ENCODE data around the gene HES6.

Gene HES6, protein sequence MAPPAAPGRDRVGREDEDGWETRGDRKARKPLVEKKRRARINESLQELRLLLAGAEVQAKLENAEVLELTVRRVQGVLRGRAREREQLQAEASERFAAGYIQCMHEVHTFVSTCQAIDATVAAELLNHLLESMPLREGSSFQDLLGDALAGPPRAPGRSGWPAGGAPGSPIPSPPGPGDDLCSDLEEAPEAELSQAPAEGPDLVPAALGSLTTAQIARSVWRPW
- 1.5 to 3.2 reads per million in 2 experiments for total RNA-seq

DNA sequence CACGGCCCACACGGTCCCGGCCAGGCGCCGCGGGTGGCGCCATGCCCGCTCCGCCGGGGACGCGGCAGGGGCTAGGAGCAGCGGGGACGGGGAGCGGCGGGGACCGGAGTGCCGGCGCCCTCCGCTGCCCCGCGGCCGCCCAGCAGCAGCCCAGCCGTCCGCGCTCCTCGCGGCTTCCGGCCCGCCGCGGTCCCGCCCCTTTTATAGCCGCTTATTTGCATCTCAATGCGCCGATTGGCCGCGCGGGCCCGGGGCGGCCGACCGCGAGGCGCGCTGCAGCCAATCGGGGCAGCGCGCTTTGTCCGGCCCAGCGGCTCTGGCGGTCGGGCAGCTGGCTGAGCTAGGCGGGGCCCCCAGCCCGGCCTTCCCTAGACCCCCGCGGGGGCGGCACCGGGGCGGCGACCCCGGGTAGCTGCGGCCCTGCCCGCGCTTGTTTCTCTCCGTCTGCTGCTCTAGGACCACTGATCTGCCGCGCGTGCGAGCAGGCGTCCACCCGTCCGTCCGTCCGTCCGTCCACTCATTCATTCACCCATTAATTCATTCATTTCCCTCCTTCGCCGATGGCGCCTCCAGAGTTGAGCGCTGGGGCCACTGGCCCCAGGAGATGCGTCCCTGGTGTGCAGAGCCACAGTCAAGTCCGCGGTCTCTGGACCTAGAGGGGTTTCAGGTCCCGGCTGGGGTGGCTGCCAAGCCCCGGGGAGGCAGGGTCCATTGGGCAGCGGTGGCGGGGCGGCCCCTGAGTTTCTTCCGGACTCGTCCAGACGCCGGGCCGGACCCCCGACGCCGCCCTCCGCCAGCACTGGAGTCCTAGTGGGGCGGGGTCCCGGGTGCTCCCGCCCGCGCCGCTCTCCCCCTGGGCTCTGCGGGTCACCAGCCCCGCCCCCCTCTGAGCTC is at the start of gene HES6:
HES6 (minus strand) TSS at position 176 of the 894 bp plus-strand sequence; CDS start at position 43, 133 bp downstream.
- peak; percentile 56 for DNase-seq (ENCODE audit: low read depth)

DNA sequence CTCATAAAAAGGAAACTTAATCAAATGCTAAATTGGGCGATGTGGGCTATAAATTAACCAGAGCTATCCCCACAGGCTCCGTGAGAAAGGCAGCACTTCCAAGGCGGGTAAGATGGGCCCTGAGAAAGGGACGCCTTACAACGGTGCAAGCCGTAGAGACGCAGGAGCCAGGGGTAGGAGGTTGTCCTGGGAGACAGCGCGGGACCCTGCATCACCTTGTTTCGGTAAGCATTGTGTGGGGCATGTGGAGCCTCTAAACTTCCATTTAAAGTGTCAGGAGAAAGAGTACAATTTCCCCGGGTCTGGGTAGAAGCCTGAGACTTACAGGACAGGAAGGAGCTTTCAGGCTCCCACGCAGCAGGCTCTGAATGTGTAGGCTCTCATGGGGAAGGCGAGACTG is 49.7 kb upstream of the HES6 start:
- no peak for DNase-seq (ENCODE audit: low read depth)

DNA sequence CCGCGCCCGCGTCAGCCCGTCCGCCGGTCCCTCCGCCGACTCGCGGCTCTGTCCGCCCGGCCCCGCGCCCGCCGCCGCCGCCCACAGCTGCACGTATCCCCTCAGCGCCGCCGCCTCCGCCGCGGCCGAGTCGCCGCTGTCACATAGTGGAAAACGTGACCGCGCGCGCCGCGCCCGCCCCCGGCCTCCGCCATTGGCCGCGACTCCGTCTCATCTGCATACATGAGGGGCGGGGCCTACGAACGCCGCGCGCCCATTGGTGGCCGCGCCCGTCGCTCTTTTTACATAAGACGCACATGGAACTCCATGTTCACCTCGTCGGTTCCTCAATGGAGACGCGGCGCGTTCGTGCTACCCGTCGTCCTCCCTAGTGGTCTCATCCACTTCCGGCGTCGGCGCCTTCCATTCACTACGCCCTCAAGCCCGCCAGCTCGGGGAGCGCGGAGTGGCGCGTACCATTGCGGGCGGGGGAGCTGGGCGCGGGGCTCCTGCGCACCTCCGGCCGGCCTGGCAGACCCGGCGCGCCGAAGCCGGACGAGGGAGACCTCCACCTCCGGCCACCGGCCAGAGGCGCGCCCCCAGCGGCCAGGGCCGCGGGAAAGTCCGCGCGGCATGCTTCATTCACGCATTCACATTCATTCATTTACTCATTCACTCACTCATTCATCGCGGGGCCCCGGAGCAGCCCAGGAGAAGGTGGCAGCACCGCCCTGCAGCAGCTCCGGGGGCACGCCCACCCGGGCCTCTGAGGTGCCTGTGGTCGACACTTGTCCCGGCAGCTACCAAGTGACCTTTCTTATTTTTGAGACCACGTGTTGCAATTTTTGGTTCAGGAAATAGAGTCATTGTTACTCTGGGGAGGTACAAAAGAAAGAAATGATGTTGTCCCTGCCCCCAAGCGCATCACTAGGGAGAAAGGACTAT is 49.1 kb upstream of the HES6 start:
- peak; percentile 96 for DNase-seq (ENCODE audit: low read depth)

DNA sequence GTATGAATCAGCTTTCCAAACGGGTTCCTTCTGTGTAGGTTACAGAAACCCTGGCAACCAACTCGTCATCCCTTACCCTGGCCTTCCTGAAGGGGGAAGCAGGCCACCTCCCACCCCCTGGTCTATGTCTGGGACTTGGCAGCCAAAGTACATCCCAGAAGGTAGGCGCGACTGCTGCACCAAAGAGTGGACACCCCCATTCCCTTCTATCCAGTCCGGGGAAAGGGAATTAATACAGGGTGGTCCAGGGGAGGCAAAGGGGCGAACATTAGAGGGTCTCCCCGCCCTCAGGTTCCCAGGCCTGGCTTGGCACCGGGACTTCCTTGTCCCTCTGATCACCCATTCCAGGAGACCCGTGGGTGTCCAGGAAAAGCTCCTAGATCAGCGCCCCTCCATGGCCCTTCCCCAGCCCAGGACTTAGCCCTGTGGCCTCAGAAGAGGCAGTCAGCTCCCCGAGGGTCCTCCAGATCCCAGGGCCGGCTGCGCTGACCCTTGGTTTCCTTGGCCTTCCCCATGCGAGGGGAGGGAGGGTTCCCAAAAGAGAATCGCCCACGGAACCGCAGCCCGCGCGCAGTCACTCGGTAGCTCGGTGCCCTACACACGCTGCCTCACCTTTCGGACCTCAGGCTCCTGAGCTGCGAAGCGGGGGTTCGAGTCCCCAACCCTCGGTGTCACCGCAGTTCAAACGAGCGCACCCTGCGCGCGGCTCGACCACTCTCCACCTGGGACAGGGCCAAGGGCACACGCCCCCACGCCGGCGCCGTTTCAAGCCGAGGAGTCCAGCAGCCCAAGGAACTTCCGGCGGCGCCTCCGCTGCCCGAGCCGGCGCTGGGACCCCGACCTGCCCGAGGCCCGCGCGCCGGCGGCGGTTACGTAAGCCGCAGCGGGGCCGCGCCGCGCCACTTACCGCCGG is 48.2 kb upstream of the HES6 start, which contains the start of gene PER2:
PER2 (minus strand) TSS at position 874 of the 913 bp plus-strand sequence. CDS start 10,674 bp downstream, outside the sequence.
- DNase-seq (ENCODE audit: low read depth): peak; percentile 27

DNA sequence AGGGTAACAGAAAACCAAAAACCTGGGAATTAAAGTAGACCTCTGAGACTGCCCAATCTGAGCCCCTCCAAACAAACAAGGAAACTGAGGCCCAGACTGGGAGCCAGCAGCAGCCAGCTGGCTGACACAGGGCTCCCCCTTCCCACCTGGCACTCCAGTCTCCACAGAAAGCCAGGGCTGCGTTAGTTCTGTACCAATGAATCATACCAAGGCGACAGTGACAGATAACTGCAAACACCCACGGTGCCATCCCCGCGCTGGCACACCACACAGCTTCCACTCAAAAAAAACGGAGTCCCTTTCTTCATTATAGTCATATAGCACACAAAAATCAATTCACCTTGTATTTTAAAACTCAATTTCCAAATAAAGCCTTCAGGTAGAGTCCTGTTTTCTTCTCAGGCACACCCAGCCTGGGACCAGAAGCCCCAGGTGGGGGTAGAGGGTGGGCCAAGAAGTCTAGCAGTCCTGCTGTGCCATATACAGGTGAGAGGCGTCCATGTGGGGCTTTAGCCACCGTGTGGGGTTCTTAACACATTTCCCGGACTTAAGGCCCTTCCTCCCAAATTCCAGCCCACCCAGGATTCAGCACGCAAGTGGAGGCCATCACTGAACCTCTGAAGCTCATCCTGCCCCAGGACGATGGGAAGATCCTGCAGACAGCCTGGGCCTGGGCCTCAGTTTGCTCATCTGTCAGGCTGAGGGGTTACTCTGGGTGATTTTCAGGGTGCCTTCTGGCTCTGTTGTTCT is 47.3 kb upstream of the HES6 start:
- no peak for DNase-seq (ENCODE audit: low read depth)

DNA sequence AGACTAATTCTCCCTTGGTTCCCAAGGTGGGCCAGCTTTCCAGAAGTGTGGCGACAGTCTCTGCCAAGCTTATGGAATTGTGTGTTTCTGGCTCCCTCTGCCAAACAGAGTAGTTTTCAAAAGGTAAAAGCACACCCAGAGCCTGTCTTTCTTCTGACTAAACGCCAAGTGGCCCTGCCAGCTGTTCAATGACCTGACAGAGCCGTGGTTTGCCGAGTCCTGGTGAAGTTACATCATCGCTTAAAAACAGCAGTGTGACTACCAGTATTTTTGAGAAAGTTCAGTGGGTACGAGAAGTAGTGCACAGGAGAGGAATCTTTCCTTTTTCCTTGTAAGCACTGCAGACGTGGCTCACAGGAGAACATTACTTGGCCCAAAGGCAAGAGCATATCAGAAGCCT is 46.7 kb upstream of the HES6 start:
- no peak for DNase-seq (ENCODE audit: low read depth)

DNA sequence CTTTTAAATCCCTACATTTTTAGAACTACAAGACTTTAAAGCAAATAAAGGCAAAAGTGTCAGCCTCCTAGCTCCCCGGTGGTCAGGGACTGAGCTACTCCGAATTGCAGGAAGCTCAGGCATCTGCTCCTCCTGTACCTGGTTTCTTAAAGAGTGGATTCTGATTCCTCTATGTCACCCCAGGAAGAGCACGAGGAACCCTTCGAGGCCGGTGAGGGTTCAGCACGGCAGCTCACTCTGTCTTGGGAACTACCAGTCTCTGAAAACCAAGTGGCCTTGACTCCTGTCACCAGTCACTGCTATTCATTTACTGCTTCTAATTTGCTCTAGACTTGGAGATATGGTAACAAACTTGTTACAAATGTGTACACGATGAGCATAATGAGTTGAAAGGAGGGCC is 46.3 kb upstream of the HES6 start:
- no peak for DNase-seq (ENCODE audit: low read depth)

DNA sequence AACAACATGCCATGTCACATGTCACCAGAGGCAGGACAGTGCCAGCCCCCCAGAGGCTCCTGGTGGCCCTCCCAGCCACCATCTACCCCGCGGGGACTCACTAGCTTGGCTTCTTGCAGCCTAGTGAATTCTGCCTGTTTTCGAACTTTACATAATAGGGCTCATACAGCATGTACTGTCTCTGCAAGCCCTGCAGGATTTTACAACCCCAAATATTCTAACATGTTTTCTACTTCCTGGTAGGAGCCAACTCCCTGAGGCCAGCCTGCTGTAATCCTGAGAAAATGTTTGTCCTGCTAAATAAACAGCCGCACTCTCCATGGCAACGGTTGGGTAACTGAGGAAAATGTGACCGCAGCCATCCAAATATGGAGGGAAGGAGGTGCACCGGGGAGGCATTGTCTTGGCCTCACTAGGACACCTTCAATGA is 45.8 kb upstream of the HES6 start:
- no peak for DNase-seq (ENCODE audit: low read depth)

DNA sequence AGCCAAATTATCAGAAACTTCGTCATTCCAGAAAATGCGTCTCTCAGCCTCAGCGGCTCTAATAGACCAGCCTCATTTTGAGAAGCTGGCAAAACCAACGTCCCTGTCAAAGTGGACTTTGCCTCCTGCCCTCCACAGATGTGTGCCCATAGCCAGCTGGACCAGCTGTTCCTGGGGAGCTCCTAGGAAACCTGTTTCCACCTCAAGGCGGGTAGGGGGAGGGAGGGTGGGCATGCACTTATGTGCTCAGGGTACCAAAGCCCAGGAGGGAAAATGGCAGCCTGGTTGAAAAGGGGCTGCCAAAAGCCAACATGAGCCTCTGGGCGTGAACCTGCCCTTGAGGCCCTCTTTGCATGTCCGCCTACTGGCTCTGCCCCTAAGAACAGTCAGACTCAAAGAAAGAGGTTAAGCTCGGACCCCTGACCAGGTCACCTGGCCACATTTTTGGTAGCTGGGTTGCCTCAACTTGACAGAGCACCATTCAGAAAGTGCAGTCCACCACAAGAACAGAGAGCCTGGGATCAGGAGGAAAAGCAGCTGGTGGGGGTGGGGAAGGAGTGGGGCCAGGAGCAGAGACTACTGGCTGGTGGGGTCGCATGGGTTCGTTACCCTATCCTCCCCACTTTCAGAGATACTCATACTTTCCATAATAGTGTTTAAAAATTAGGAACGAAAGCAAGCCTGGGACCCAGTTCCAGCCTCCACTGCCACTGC is 45.1 kb upstream of the HES6 start:
- DNase-seq (ENCODE audit: low read depth): no peak

DNA sequence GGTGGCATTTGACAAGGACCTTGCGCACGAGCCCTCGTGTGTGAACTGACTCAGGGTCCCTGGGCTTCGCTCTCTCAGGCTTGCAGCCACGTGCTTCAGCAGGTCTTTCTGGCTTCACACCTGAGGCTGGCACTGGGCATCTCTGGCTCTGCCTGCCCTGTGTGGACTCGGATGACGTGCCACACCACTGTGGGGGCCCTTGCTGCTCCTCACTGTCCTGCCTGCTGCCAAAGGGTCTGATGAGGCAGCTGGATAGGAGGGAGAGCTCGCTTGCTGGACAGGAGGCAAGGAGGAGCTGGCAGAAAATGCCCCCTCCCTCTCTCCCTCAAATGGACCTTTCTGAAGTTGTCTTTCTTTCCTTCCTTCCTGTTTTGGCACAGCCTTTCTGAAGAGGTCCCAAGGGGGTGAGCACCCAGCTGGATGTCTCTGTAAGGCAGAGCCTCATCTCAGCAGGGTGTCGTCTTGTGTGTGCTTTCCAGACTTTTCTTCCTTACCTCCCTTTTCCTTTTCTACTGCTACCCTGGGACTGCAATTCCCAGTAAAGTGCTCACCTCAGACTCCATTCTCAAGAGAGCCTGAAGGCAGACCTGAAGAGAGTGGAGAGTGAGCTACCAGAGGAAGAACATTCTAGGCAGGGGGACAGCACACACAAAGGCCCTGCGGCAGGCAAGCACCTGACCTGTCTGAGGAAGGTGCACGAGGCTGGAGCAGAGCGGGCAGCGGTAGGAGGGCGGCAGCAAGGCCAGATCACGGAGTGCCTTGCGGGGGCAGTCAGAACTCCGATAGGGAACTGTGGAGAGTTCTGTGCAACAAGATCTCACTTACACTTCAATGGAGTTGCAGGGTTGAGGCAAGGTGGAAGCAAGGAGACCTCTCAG is 43.3 kb upstream of the HES6 start:
- no peak for DNase-seq (ENCODE audit: low read depth)

DNA sequence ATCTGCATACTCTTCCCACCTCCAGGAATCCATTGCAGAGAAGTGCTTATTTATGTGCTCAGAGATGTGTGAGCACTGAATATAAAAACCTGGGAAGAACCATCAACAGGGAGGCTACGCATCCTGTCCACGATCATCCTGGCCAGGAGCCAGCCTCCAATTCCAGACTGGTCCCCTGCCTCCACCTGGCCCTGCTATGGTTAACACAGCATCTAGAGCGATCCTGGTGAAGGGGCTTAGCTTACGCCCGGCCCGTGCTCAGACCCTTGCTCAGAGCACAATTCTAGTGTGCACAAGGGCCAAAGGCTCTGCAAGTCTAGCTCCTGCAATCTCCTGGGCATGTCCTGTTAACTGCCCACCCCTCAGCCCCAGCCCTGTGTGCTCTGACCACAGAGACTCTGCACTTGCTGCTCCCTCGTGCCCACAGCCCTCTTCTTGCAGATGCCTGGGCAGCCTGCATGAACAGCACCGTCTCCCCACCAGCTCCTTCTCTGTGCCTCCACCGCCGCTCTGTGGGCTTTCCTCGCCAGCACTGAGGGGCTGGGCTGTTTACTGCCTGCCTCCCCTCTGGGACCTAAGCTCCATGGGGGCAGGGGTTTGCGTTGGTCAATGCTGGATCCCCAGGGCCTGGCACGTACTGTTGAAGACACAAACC is 42.1 kb upstream of the HES6 start:
- DNase-seq (ENCODE audit: low read depth): no peak

DNA sequence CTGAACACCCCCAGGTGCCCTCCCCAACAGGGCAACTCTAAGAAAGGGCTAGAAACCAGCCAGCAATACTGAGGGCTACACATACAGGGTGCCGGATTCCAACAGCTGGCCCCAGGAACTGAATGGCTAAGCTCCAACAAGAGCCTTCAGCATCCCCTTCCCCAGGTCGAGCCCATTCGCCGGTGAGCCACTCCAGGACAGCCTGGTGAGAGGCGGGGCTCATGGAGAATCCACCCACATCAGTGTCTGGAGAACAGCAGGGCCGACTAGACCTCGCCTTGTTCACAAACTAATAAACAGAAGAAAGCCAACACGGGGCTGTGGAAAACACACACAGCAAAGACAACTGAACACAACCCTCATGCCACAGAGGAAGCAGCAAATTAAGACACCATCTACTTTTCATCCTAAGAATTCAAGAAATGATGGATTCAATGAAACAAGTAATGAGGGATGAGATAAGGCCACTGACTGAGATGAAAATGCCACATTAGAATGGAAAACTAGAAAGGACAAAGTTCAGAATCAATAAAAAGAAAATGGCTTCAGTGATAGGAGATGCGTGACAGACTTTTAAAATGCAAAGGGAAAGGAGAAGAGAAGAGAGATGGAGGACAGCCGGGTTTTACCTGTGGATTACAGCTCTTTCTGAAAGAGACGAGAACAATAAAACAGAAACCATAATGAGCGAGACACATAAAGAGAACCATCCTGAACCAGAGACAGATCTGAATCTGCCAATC is 40.4 kb upstream of the HES6 start:
- no peak for DNase-seq (ENCODE audit: low read depth)

DNA sequence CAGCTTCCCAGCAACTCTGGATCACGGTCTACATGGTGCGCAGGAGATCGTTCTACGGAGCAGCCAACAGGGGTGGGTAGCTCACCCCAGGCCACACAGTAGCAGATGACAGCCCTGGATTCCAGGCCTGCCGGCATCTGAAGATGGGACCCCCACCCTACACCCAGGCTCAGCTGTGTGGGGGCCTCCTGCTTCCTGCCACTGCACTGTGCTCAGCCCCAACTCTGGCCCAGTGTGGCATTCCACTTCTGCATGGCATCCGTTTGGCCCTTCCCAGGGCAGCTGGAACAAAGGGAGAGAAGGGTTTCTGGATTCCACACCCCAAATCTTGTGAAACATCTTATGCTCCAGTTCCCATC is 39.5 kb upstream of the HES6 start:
- DNase-seq (ENCODE audit: low read depth): no peak

DNA sequence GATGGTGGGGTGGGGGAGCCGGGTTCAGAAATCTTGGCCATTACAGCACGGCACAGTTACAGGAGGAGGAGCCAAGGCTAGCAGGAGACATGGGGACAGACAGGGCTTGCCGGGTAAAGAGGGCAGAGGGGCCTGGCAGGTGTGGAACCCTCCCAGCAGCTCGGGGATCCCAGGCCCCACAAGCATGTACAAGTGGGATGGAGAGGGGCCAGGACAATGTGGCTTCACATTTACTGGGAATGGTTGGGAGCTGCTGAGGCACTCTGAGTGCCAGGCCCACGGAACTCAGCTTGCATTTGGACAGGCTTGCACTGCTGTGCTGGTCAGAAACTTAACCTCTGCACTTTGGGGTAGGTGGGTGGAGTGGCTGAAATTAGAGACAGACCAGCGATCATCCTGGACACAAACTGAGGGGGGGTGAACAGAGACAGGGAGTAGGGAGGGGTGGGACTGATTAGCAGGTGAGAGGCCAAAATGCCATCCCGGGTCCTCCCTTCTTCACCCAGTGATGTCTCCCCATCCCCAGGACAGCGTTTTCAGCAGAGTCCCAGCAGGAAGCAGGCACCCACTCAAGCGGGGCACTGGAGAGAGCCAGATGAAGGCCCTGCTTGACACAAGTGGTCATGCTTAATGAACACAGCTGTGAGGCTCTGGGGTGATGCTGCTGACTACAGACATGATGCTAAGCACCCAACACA is 38.9 kb upstream of the HES6 start:
- no peak for DNase-seq (ENCODE audit: low read depth)

DNA sequence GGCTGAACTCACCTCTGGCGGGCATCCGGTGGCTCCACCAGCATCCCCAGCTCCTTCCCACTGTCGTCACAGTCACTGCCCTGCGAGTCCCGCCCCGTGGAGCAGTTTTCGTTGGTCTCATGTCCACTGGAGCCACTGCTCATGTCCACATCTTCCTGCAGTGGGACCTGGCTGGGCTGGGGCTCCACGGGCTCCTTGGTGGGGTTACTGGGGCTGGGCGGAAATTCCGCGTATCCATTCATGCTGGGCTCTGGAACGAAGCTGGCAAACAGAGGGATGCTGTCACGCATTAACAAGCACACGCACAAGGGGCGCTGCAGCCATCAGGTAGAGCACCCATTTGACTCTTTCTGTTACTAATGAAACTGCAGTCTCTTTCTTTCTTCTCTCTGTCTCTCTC is 37.9 kb upstream of the HES6 start:
- DNase-seq (ENCODE audit: low read depth): no peak

DNA sequence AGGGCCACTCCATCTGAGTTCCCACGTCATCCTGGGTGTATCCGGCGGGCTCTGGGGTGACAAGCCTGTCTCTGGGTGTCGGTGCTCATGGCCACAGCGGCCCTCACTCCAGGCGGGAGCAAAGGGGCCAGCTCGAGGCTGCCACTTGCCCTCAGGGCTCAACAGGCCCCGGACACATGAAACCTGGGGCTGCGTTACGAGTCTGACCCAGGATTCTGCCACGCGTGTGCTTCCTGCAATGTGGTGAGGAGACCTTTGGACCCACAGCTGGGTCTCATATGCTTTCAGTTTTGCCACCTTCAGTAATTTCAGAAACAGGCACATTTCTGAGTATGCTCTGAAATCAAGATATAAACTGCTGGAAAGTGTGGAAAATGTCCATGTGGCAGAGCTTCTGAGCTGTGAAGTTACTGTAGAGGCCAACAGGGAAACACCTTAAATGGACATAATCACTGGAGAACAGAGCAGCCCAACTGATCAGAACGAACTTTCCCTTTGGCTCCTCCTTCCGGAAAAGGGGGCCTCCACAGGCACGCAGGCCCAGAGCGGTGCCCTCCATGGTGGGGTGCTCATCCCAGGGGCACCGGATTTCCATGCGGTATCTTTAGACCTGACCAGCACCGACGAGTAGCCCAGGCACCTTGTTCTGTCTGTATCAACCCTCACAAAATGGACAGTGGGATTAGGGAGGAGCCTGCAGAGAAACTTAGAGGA is 34.5 kb upstream of the HES6 start:
- DNase-seq (ENCODE audit: low read depth): no peak

Data from T follicular helper cell (primary cell).